ENCODE data around the gene GRAMD2A.

DNA sequence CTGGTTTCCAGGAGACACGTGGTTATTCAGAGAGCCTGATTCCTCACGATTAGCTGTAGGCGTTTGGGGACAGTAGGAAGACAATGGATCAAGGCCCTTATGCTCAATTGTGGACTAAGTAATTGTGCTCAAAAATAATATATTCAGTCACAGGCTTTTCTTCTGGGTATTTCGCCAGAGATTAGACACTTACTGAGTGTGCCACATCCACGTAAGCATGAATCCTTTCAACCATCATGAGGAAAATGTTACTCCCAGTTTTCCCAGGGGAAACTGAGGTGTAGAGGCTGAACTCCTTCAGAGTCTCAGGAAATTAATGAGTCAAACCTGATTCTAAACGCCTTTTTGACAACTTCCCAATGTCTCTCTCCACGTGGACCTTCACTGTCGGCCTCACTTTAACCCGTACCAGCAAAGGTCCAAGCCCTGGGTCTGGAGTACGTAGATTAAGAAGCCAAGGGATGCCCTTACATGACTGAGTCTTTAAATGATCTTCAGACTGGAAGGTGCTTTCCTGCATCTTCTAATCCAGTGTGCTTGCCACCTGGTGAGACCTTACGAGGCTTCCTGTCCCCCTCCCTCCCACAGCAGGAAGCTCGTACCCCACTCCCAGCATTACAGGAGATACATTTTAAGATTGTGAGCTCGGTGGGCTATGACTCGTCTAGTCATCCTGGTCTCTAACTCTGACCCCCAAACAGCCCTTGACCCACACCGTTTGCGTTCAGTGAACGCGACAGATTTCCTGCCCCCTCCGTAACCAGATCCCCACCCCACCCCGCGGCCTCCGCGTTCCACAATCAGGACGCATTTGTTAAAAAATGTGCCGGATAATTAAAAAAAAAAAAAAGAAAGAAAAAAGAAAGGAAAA lies 31.7 kb upstream of the GRAMD2A start:
- TF ChIP-seq CTCF (IDR thresholded peaks at IDR 0.05): no peak
- no peak for TF ChIP-seq POLR2A (IDR thresholded peaks at IDR 0.05)
